Gastroesophageal sphincter (tissue), 3 donors: ENCODE data around the gene TEX2.
A peak's percentile ranks its signal among the peaks of the same experiment; 100 is the strongest.

Source experiments
- CTCF ChIP-seq, 4 experiments: fragments of 200-600 bp in 2 of 4; fragments of 450-650 bp in 2 of 4; sonication (generic) in 1 of 4; IDR thresholded peaks; one replicate each; pipeline ENCODE4 v1.5.1; 2017 to 2019; ENCODE audit warnings: antibody characterized with exemption in 4 of 4, mild to moderate bottlenecking in 2 of 4, moderate library complexity in 2 of 4
- EP300 ChIP-seq: sonication (generic); formaldehyde crosslinking; IDR thresholded peaks from one replicate; pipeline ENCODE4 v1.6.1; 2017; ENCODE audit warnings: antibody characterized with exemption, mild to moderate bottlenecking
- POLR2A ChIP-seq, 2 donors: fragments of 450-650 bp; IDR thresholded peaks; one replicate each; pipeline ENCODE4 v1.6.1; 2017; ENCODE audit warnings: antibody characterized with exemption in 2 of 2, mild to moderate bottlenecking in 2 of 2, moderate library complexity in 1 of 2
- POLR2AphosphoS5 ChIP-seq: sonication (generic); formaldehyde crosslinking; IDR thresholded peaks from one replicate; pipeline ENCODE4 v1.6.1; 2017; ENCODE audit warnings: antibody characterized with exemption

DNA sequence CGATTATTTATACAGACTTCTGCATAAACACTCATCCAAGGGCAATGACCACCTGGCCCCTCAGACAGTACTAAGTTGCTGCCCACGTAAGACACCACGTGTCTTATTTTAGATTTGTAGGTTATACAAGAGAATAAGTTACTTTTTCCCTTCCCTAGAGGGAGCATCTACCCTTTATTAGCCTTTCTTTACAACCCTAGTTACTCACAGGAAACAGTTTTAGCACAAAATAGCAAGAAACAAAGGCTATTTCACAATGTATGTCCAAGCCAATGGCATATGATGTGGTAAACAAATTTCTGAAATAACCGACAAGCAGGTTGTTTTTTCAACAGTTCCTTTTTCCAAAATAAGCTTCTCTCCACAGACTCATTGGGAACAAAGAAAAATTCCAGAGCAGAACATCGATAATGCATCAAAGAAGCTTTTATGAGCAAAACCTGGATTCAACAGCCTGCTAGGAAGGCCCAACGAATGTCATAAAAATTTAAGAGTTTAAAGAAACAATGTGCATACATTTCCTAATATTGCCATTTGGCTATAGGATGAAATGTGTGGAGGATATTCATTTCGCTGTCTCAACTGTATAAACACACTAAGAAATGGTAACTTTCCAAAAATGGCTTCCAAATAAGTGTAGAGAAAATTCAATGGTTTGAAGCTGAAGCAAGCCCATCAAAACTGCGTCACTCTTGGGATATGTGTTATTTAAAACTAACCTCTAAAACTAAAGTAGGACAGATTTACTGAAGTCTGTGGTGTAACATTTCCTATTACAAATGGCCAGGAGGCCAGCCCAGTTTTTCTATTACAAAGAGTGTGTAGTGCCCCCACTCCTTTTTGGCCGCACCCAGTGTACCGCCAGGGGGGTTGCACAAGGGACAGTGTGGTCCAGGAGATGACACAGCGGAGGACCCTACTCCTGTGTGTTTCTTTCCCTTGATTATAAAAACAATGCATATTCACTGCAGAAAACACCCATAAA is 82.7 kb downstream of the TEX2 start:
- TF ChIP-seq CTCF (IDR thresholded peaks at IDR 0.05) = no peak
- TF ChIP-seq EP300 = no peak
- no peak for TF ChIP-seq POLR2A (IDR thresholded peaks at IDR 0.05)
- TF ChIP-seq POLR2AphosphoS5 = peak; percentile 6
